Mesendoderm (in vitro differentiated cells): Measurements from ENCODE around the gene GPX7.

Experiments used
- DNase-seq: peaks from one replicate; pipeline ENCODE4 v3.0.0; 2013
- H2AK5ac ChIP-seq: 2 replicates; pipeline ENCODE4 v1.6.1; 2013; ENCODE audit warnings: low read length, inconsistent platforms
- H2BK120ac ChIP-seq: 2 replicates; pipeline ENCODE4 v1.6.1; 2013; ENCODE audit warnings: low read depth, mild to moderate bottlenecking, low read length, moderate library complexity, mixed read lengths
- H2BK15ac ChIP-seq: replicated peaks from 2 replicates; pipeline ENCODE4 v1.6.1; 2013; ENCODE audit warnings: low read depth, mild to moderate bottlenecking, moderate library complexity
- H2BK5ac ChIP-seq: 2 replicates; pipeline ENCODE4 v1.6.1; 2013; ENCODE audit warnings: low read length, inconsistent platforms
- H3K18ac ChIP-seq: 2 replicates; pipeline ENCODE4 v1.6.1; 2013; ENCODE audit warnings: mild to moderate bottlenecking, low read length, mixed read lengths
- H3K23ac ChIP-seq: one replicate; pipeline ENCODE4 v1.6.1; 2013; ENCODE audit warnings: low read length
- H3K27ac ChIP-seq: 2 replicates; pipeline ENCODE4 v1.5.1; 2013; ENCODE audit warnings: low read depth, mild to moderate bottlenecking, inconsistent platforms, low read length, moderate library complexity
- H3K27me3 ChIP-seq: 2 replicates; pipeline ENCODE4 v1.6.1; 2013; ENCODE audit warnings: low read length, control low read depth, mild to moderate bottlenecking, inconsistent platforms; ENCODE audit not compliant: insufficient read depth, poor library complexity
- H3K36me3 ChIP-seq: 2 replicates; pipeline ENCODE4 v1.6.1; 2013; ENCODE audit warnings: low read length, inconsistent platforms; ENCODE audit not compliant: control insufficient read depth, insufficient read depth
- H3K4ac ChIP-seq: one replicate; pipeline ENCODE4 v1.6.1; 2013; ENCODE audit warnings: low read depth, mild to moderate bottlenecking, low read length, moderate library complexity
- H3K4me1 ChIP-seq: 2 replicates; pipeline ENCODE4 v1.6.1; 2013; ENCODE audit warnings: low read depth, low read length, inconsistent platforms; ENCODE audit not compliant: control insufficient read depth
- H3K4me2 ChIP-seq: 2 replicates; pipeline ENCODE4 v1.6.1; 2013; ENCODE audit warnings: low read length
- H3K4me3 ChIP-seq: 2 replicates; pipeline ENCODE4 v1.5.1; 2013; ENCODE audit warnings: mild to moderate bottlenecking, low read length
- H3K56ac ChIP-seq: one replicate; pipeline ENCODE4 v1.6.1; 2013; ENCODE audit warnings: low read length
- H3K79me1 ChIP-seq: 2 replicates; pipeline ENCODE4 v1.6.1; 2013; ENCODE audit warnings: low read length, inconsistent platforms
- H3K79me2 ChIP-seq: 2 replicates; pipeline ENCODE4 v1.6.1; 2013; ENCODE audit warnings: mild to moderate bottlenecking, low read length; ENCODE audit not compliant: control insufficient read depth, insufficient read depth
- H3K9ac ChIP-seq: 2 replicates; pipeline ENCODE4 v1.6.1; 2013; ENCODE audit warnings: low read length, inconsistent platforms
- H4K5ac ChIP-seq: one replicate; pipeline ENCODE4 v1.6.1; 2013; ENCODE audit warnings: low read length
- H4K8ac ChIP-seq: one replicate; pipeline ENCODE4 v1.6.1; 2013; ENCODE audit warnings: low read depth, mild to moderate bottlenecking, control low read depth, low read length, moderate library complexity
- WGBS: extraction: QIAGEN DNeasy Blood & Tissue Kit; methylation state at CpG from one replicate; pipeline ENCODE4 v1.1.7; 2013; ENCODE audit warnings: low lambda C conversion rate, missing lambda C conversion rate; ENCODE audit not compliant: insufficient coverage; ENCODE audit errors: extremely low coverage; 5-methylcytosine and 5-hydroxymethylcytosine counted together

Gene GPX7

DNA sequence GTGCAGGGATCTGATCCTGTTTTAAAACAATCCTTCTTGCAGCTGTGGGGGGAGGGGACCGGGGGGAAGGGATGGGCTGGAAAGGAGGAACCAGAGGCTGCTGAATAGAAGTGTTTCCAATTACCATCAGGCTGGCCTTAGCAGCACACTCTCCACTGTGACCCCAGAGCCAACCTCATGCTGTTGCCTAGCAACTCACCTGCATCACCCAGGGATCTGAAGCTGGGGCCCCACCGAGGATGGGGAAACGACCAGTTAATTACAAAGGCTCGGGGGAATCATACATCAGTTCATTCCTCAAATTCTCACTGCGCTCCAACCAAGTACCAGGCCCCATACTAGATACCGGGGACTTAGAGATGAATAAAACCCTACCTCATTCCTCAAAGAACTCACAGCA, 11.9 kb upstream of the GPX7 start:
- Histone ChIP-seq H3K36me3 (no peaks in the 10 kb centered on the region), H3K79me1 (no peaks in the 10 kb centered on the region), H3K56ac (no peak overlapping the region), H3K79me2 (no peaks in the 10 kb centered on the region), H3K27me3 (no peaks in the 10 kb centered on the region), H2BK15ac (no peak overlapping the region), H4K8ac (no peak overlapping the region), H3K18ac (no peak overlapping the region), H3K4me3 (no peak overlapping the region), H2BK5ac (no peak overlapping the region), H3K4me1 (no peaks in the 10 kb centered on the region), H2AK5ac (no peak overlapping the region), H3K4ac (no peak overlapping the region), H3K27ac (no peak overlapping the region), H4K5ac (no peak overlapping the region), H3K9ac (no peak overlapping the region), H2BK120ac (no peak overlapping the region), H3K23ac (no peak overlapping the region), H3K4me2 (no peak overlapping the region)
- DNase-seq = no peak
- WGBS = no CpG with 5 or more reads among the region's 6 CpGs

DNA sequence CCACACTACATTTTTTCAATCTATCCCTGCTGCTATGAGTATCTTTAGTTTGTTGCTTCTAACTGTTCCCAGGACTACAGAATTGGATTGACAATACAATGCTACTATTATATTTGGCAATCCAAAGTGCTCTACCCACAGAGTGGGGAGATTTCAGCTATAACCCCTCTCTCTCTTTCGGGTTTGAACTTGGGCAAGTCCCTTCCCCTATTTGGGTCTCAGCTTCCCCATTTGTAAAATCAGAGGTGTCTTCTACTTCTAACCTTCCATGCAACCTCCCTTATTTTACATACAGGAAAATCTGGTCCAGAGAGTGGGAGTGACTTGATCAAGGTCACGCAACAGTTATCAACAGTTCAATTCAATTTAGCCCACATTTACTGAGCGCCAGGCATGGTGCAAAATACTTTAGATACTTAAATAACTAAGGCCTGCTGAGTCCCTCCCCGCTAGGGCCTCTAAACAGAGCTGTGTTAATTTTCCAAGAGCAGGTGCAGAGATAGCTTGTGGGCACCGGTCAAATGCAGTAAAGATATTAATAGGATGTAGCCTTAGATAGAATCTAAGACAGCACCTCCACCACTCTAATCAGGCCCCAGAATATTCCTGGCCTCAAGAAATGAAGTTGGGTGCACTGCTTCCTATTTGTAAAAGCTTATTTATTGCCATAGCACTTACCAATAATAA, 9.4 kb upstream of the GPX7 start:
- no peak overlapping the region for H3K9ac ChIP-seq
- no peaks in the 10 kb centered on the region for H3K79me2 ChIP-seq
- no peak overlapping the region for H3K18ac ChIP-seq
- no peak overlapping the region for H3K4ac ChIP-seq
- no peak overlapping the region for H3K56ac ChIP-seq
- DNase-seq = no peak
- H3K4me2 ChIP-seq = no peak overlapping the region
- H2AK5ac ChIP-seq = no peak overlapping the region
- no peak overlapping the region for H4K5ac ChIP-seq
- no peak overlapping the region for H2BK120ac ChIP-seq
- no peak overlapping the region for H3K4me3 ChIP-seq
- no peak overlapping the region for H4K8ac ChIP-seq
- H3K27ac ChIP-seq = no peak overlapping the region
- H3K27me3 ChIP-seq = no peaks in the 10 kb centered on the region
- H2BK5ac ChIP-seq = no peak overlapping the region
- H3K4me1 ChIP-seq = no peaks in the 10 kb centered on the region
- H3K36me3 ChIP-seq = no peaks in the 10 kb centered on the region
- no peaks in the 10 kb centered on the region for H3K79me1 ChIP-seq
- WGBS = no CpG with 5 or more reads among the region's 5 CpGs
- H3K23ac ChIP-seq = no peak overlapping the region
- H2BK15ac ChIP-seq = no peak overlapping the region

DNA sequence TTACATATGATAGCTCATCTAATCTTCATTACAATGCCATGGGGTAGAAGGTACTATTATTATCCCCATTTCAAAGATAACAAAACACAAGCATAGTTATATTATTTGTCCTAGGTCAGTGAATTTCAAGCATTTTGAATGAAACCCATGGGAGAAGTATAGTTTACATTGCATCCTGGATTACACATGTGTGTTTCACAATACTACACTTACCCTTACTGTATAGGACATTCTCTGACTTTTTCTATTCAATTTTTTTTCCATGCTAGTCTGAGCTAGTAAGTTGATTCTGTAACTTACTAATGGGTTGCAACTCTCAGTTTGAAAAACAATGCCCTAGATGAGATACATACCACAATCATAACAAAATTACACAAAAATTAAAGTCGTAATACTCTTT, 8.7 kb upstream of the GPX7 start:
- H2BK120ac ChIP-seq = no peak overlapping the region

GRCh38 chr1:52595061-52595460, 7.1 kb upstream of the GPX7 start:
- no peak overlapping the region for H3K4me3 ChIP-seq
- no peak overlapping the region for H2AK5ac ChIP-seq
- no peaks in the 10 kb centered on the region for H3K79me1 ChIP-seq
- no peak overlapping the region for H2BK120ac ChIP-seq
- H3K9ac ChIP-seq = no peak overlapping the region
- no peak overlapping the region for H4K8ac ChIP-seq
- no peak overlapping the region for H3K4ac ChIP-seq
- H2BK15ac ChIP-seq = no peak overlapping the region
- H4K5ac ChIP-seq = no peak overlapping the region
- H3K18ac ChIP-seq = no peak overlapping the region
- H3K27me3 ChIP-seq = no peaks in the 10 kb centered on the region
- H2BK5ac ChIP-seq = no peak overlapping the region
- no peak overlapping the region for H3K27ac ChIP-seq
- no peak overlapping the region for H3K4me2 ChIP-seq
- H3K79me2 ChIP-seq = no peaks in the 10 kb centered on the region
- H3K36me3 ChIP-seq = no peaks in the 10 kb centered on the region
- WGBS = no CpG with 5 or more reads among the region's 3 CpGs
- no peak overlapping the region for H3K56ac ChIP-seq
- H3K23ac ChIP-seq = no peak overlapping the region
- DNase-seq = no peak
- H3K4me1 ChIP-seq = no peaks in the 10 kb centered on the region

More for the DNA sequence above, 8.7 kb upstream of the GPX7 start:
- DNase-seq = no peak
- Histone ChIP-seq H3K79me2 (no peaks in the 10 kb centered on the region), H4K8ac (no peak overlapping the region), H3K27me3 (no peaks in the 10 kb centered on the region), H3K27ac (no peak overlapping the region), H2AK5ac (no peak overlapping the region), H3K36me3 (no peaks in the 10 kb centered on the region), H3K79me1 (no peaks in the 10 kb centered on the region), H3K4me1 (no peaks in the 10 kb centered on the region), H3K4ac (no peak overlapping the region), H3K9ac (no peak overlapping the region), H2BK5ac (no peak overlapping the region), H3K4me2 (no peak overlapping the region), H2BK15ac (no peak overlapping the region), H4K5ac (no peak overlapping the region), H3K56ac (no peak overlapping the region), H3K23ac (no peak overlapping the region), H3K4me3 (no peak overlapping the region), H3K18ac (no peak overlapping the region)
- WGBS = no CpG with 5 or more reads among the region's 1 CpG

GRCh38 chr1:52597912-52598311, 4.3 kb upstream of the GPX7 start:
- H3K27ac ChIP-seq = no peak overlapping the region
- H4K5ac ChIP-seq = no peak overlapping the region
- H3K79me1 ChIP-seq = no peaks in the 10 kb centered on the region
- peaks cover 6% of the 10 kb centered on the region for H3K4me1 ChIP-seq
- H2BK15ac ChIP-seq = no peak overlapping the region
- no peak overlapping the region for H3K4ac ChIP-seq
- H3K27me3 ChIP-seq = no peaks in the 10 kb centered on the region
- H3K23ac ChIP-seq = no peak overlapping the region
- H3K4me2 ChIP-seq = no peak overlapping the region
- no peaks in the 10 kb centered on the region for H3K36me3 ChIP-seq
- no peak overlapping the region for H3K9ac ChIP-seq
- H4K8ac ChIP-seq = no peak overlapping the region
- no peak overlapping the region for H3K4me3 ChIP-seq
- H2BK5ac ChIP-seq = no peak overlapping the region
- no peak overlapping the region for H3K18ac ChIP-seq
- no peak for DNase-seq
- no CpG with 5 or more reads among the region's 2 CpGs for WGBS
- H2AK5ac ChIP-seq = no peak overlapping the region
- no peak overlapping the region for H2BK120ac ChIP-seq
- H3K79me2 ChIP-seq = no peaks in the 10 kb centered on the region
- no peak overlapping the region for H3K56ac ChIP-seq

- H2BK5ac ChIP-seq = no peak overlapping the region
- peaks cover 7% of the 10 kb centered on the region for H3K4me1 ChIP-seq
- no peak overlapping the region for H3K18ac ChIP-seq
- no peaks in the 10 kb centered on the region for H3K79me2 ChIP-seq
- H3K4me3 ChIP-seq = no peak overlapping the region
- no peak overlapping the region for H3K4ac ChIP-seq
- H2BK120ac ChIP-seq = no peak overlapping the region
- H3K79me1 ChIP-seq = no peaks in the 10 kb centered on the region
- no peak overlapping the region for H4K5ac ChIP-seq
- no peak overlapping the region for H3K9ac ChIP-seq
- no peaks in the 10 kb centered on the region for H3K36me3 ChIP-seq
- no peak overlapping the region for H2AK5ac ChIP-seq
- no peak overlapping the region for H2BK15ac ChIP-seq
- H3K27ac ChIP-seq = no peak overlapping the region
- no peak overlapping the region for H3K23ac ChIP-seq
- H3K56ac ChIP-seq = no peak overlapping the region
- no peaks in the 10 kb centered on the region for H3K27me3 ChIP-seq
- WGBS = no CpG with 5 or more reads among the region's 7 CpGs
- H4K8ac ChIP-seq = no peak overlapping the region
- no peak overlapping the region for H3K4me2 ChIP-seq
- DNase-seq = no peak
Observed at GRCh38 chr1:52598729-52599128, 3.4 kb upstream of the GPX7 start.
